Stomach (tissue), 9 donors: ENCODE measurements around the gene GULP1. TPM values are rescaled to one million over a fixed set of nuclear protein-coding genes. Genes with fewer than 3 reads are reported as not detected.

Experiments
- DNase-seq, 2 donors: peaks; one replicate each; pipeline versions ENCODE4 v3.0.0 to v3.0.0-alpha.2; 2013 to 2019
- H3K27ac ChIP-seq, 5 donors: fragments of 200-600 bp in 4 of 5; sonication (generic) in 4 of 5; one replicate each; pipeline ENCODE4 v1.5.1; 2013 to 2019; ENCODE audit warnings: mild to moderate bottlenecking in 1 of 5, moderate library complexity in 1 of 5
- H3K27me3 ChIP-seq, 3 donors: fragments of 200-600 bp; sonication (generic); one replicate each; pipeline ENCODE4 v1.5.1; 2017 to 2019; ENCODE audit warnings: mixed run types in 1 of 3
- H3K36me3 ChIP-seq, 4 donors: fragments of 200-600 bp; sonication (generic); 1 replicate in 3 of 4; 2 replicates in 1 of 4; pipeline ENCODE4 v1.5.1; 2016 to 2019
- H3K4me1 ChIP-seq, 4 donors: fragments of 200-600 bp; sonication (generic); one replicate each; pipeline ENCODE4 v1.5.1; 2016 to 2019
- H3K4me3 ChIP-seq, 4 donors: fragments of 200-600 bp; sonication (generic) in 3 of 4; one replicate each; pipeline ENCODE4 v1.5.1; 2016 to 2019; ENCODE audit warnings: mild to moderate bottlenecking in 1 of 4
- H3K9me3 ChIP-seq, 4 donors: fragments of 200-600 bp; sonication (generic); one replicate each; pipeline ENCODE4 v1.5.1; 2016 to 2019
- CTCF ChIP-seq, 7 experiments: fragments of 450-650 bp in 4 of 7; fragments of 200-600 bp in 3 of 7; sonication (generic) in 3 of 7; IDR thresholded peaks; one replicate each; pipeline ENCODE4 v1.5.1; 2016 to 2019; ENCODE audit warnings: antibody characterized with exemption in 7 of 7, control low read depth in 2 of 7, mild to moderate bottlenecking in 1 of 7
- EP300 ChIP-seq: sonication (generic); formaldehyde crosslinking; IDR thresholded peaks from one replicate; pipeline ENCODE4 v1.6.1; 2017; ENCODE audit warnings: antibody characterized with exemption
- POLR2A ChIP-seq, 4 donors: fragments of 450-650 bp; IDR thresholded peaks; one replicate each; pipeline ENCODE4 v1.6.1; 2016; ENCODE audit warnings: antibody characterized with exemption in 4 of 4, control low read depth in 2 of 4, mild to moderate bottlenecking in 1 of 4, moderate library complexity in 1 of 4
- POLR2AphosphoS5 ChIP-seq, 3 donors: sonication (generic); formaldehyde crosslinking; IDR thresholded peaks; one replicate each; pipeline ENCODE4 v1.6.1; 2016; ENCODE audit warnings: antibody characterized with exemption in 3 of 3
- WGBS, 5 donors: extraction: QIAGEN DNeasy Blood & Tissue Kit in 3 of 5; methylation state at CpG; one replicate each; pipeline versions ENCODE4 v1.1.5 to v1.1.7; 2013 to 2018; 5-methylcytosine and 5-hydroxymethylcytosine counted together
- intact Hi-C: fragments of 100-400 bp; cut with DNase I; formaldehyde crosslinking; loops from one replicate; pipeline ENCODE4 v1.15.1; 2023; ENCODE audit warnings: low total_unique reads
- polyA plus RNA-seq, 3 donors: library from polyadenylated mRNA; stranded (reverse); fragments of 200-250 nt; gene quantifications; one replicate each; pipeline ENCODE4 v1.2.3, GENCODE V29; 2013
- total RNA-seq, 5 donors: library from RNA; depleted of rRNA; stranded (reverse); fragments of >200 nt; gene quantifications; one replicate each; pipeline versions ENCODE4 v1.1.0 to v1.2.3, GENCODE V29; 2014 to 2016
- donor health status: healthy with polysubstance abuse.
- donor health status: Bipolar disorder and iron deficiency.
- donor health status: healthy.

GULP1 gene
- total and polyA plus RNA-seq, 8 donors, result 4.9 to 179 (median 32.8) TPM

GRCh38 chr2:188327518-188328213 lies 36.0 kb downstream of the GULP1 start:
- no peak overlapping the region for H3K4me3 ChIP-seq
- intact Hi-C loops, result no loop called here
- H3K27me3 ChIP-seq, result no peaks in the 10 kb centered on the region
- H3K4me1 ChIP-seq, result peaks cover 14 to 68% (median 30%) of the 10 kb centered on the region in 4 donors
- TF ChIP-seq POLR2A (IDR thresholded peaks at IDR 0.05), result no peak
- no peak for DNase-seq
- peak overlapping the region in 1 of 5 donors; percentile 19 for H3K27ac ChIP-seq
- no peaks in the 10 kb centered on the region for H3K9me3 ChIP-seq
- H3K36me3 ChIP-seq, result no peaks in the 10 kb centered on the region

- intact Hi-C loops, result no loop called here
- 90 to 96% (median 93%) methylated on average over 1 of the region's 1 CpG for WGBS, 5 donors
These were observed 36.7 kb downstream of the GULP1 start for GRCh38 chr2:188328419-188328818.

GRCh38 chr2:188330316-188331053 lies 38.8 kb downstream of the GULP1 start:
- WGBS, 5 donors, result 61 to 91% (median 86%) methylated on average over 2 of the region's 2 CpGs
- Histone ChIP-seq H3K4me3 (no peak overlapping the region), H3K27ac (no peak overlapping the region), H3K4me1 (peaks cover 12 to 70% (median 40%) of the 10 kb centered on the region in 4 donors), H3K27me3 (no peaks in the 10 kb centered on the region), H3K36me3 (no peaks in the 10 kb centered on the region), H3K9me3 (no peaks in the 10 kb centered on the region)
- intact Hi-C loops, result no loop called here
- DNase-seq, result no peak
- TF ChIP-seq POLR2A (IDR thresholded peaks at IDR 0.05) (no peak), CTCF (IDR thresholded peaks at IDR 0.05) (no peak), EP300 (no peak), POLR2AphosphoS5 (IDR thresholded peaks at IDR 0.05) (no peak)

More at GRCh38 chr2:188328419-188328818, 36.7 kb downstream of the GULP1 start:
- Histone ChIP-seq H3K27ac (no peak overlapping the region), H3K9me3 (no peaks in the 10 kb centered on the region), H3K36me3 (no peaks in the 10 kb centered on the region), H3K4me3 (no peak overlapping the region), H3K4me1 (peaks cover 12 to 68% (median 31%) of the 10 kb centered on the region in 4 donors), H3K27me3 (no peaks in the 10 kb centered on the region)
- DNase-seq, result no peak
- no peak for TF ChIP-seq CTCF (IDR thresholded peaks at IDR 0.05)
- TF ChIP-seq EP300, result no peak
- no peak for TF ChIP-seq POLR2AphosphoS5 (IDR thresholded peaks at IDR 0.05)
- no peak for TF ChIP-seq POLR2A (IDR thresholded peaks at IDR 0.05)

- TF ChIP-seq CTCF (IDR thresholded peaks at IDR 0.05) (no peak), EP300 (no peak), POLR2AphosphoS5 (IDR thresholded peaks at IDR 0.05) (no peak), POLR2A (IDR thresholded peaks at IDR 0.05) (no peak)
- Histone ChIP-seq H3K27ac (peak overlapping the region in 2 of 5 donors; percentile 2 to 77), H3K4me1 (peaks cover 0 to 56% (median 32%) of the 10 kb centered on the region in 4 donors), H3K27me3 (no peaks in the 10 kb centered on the region), H3K36me3 (no peaks in the 10 kb centered on the region), H3K4me3 (no peak overlapping the region), H3K9me3 (no peaks in the 10 kb centered on the region)
- WGBS, 5 donors, result 90 to 97% (median 95%) methylated on average over 2 of the region's 2 CpGs
- intact Hi-C loops, result no loop called here
- no peak for DNase-seq
These were observed 40.9 kb downstream of the GULP1 start for GRCh38 chr2:188332619-188333018.
